K562 (cell line): ENCODE measurements around the gene NXPH4. TPM values are rescaled to one million over a fixed set of nuclear protein-coding genes. Genes with fewer than 3 reads are reported as not detected.
A peak's percentile ranks its signal among the peaks of the same experiment; 100 is the strongest.

Source experiments
- ARID1B ChIP-seq: fragments of 450-650 bp; IDR thresholded peaks from 2 replicates; pipeline ENCODE4 v1.6.1; 2016; ENCODE audit warnings: antibody characterized with exemption, mild to moderate bottlenecking, inconsistent platforms
- DPF2 ChIP-seq: fragments of 450-650 bp; IDR thresholded peaks from 2 replicates; pipeline ENCODE4 v1.6.1; 2016
- HDAC1 ChIP-seq, 2 experiments: fragments of 450-650 bp; IDR thresholded peaks; 2 replicates each; pipeline ENCODE4 v1.6.1; 2016 to 2017; ENCODE audit warnings: inconsistent platforms in 1 of 2, mild to moderate bottlenecking in 1 of 2, moderate library complexity in 1 of 2
- ILK ChIP-seq: fragments of 450-650 bp; IDR thresholded peaks from 2 replicates; pipeline ENCODE4 v1.6.1; 2016; ENCODE audit warnings: missing genetic modification characterization, low read depth, mild to moderate bottlenecking, missing compliant biosample characterization, moderate library complexity, borderline replicate concordance
- MCM3 ChIP-seq: fragments of 450-650 bp; IDR thresholded peaks from 2 replicates; pipeline ENCODE4 v1.6.1; 2016
- MYC ChIP-seq, 2 experiments: fragments of 250-450 bp in 1 of 2; sonication (Bioruptor Pico) in 1 of 2; IDR thresholded peaks; 2 replicates each; pipeline versions ENCODE4 v1.5.1 to v1.6.1; 2012 to 2021; ENCODE audit warnings: low read depth in 2 of 2, borderline replicate concordance in 1 of 2, improper control_type of control experiment in 1 of 2, low read length in 1 of 2, mild to moderate bottlenecking in 1 of 2, moderate library complexity in 1 of 2
- NR2C2 ChIP-seq, 2 experiments: fragments of 200-800 bp in 1 of 2; sonication (Bioruptor generic) in 1 of 2; sonication (generic) in 1 of 2; formaldehyde crosslinking in 1 of 2; IDR thresholded peaks; 2 replicates each; pipeline versions ENCODE4 v1.6.1 to v1.8.0; 2016 to 2022; ENCODE audit warnings: mild to moderate bottlenecking in 1 of 2, missing compliant biosample characterization in 1 of 2, missing genetic modification characterization in 1 of 2, missing genetic modification reagents in 1 of 2
- SIN3B ChIP-seq: fragments of 450-650 bp; IDR thresholded peaks from 2 replicates; pipeline ENCODE4 v1.6.1; 2017; ENCODE audit warnings: low read depth, mild to moderate bottlenecking, moderate library complexity
- SLC30A9 ChIP-seq: fragments of 250-450 bp; sonication (Bioruptor Pico); IDR thresholded peaks from 2 replicates; pipeline ENCODE4 v1.8.0; 2022; ENCODE audit warnings: mild to moderate bottlenecking, moderate library complexity
- SP1 ChIP-seq: sonication (generic); formaldehyde crosslinking; IDR thresholded peaks from 2 replicates; pipeline ENCODE4 v1.8.1; 2022; ENCODE audit warnings: mild to moderate bottlenecking, missing genetic modification reagents
- TBL1XR1 ChIP-seq, 2 experiments: IDR thresholded peaks; 2 replicates each; pipeline ENCODE4 v1.6.1; 2012; ENCODE audit warnings: improper control_type of control experiment in 2 of 2, low read length in 2 of 2, mild to moderate bottlenecking in 1 of 2
- U2AF1 ChIP-seq: fragments of 200-400 bp; formaldehyde crosslinking; optimal IDR thresholded peaks from 2 replicates; pipeline ENCODE3; 2017; ENCODE audit warnings: mild to moderate bottlenecking, low read depth, low read length, moderate library complexity
- ZBTB17 ChIP-seq: fragments of 450-650 bp; formaldehyde crosslinking; IDR thresholded peaks from 2 replicates; pipeline ENCODE4 v1.4.0; 2020; ENCODE audit warnings: mild to moderate bottlenecking
- ZFP1 ChIP-seq: fragments of 450-650 bp; formaldehyde crosslinking; IDR thresholded peaks from 2 replicates; pipeline ENCODE4 v1.4.0; 2020; ENCODE audit warnings: mild to moderate bottlenecking, mixed read lengths
- ZNF165 ChIP-seq: fragments of 250-450 bp; sonication (Bioruptor Pico); IDR thresholded peaks from 2 replicates; pipeline ENCODE4 v1.4.0; 2020; ENCODE audit warnings: borderline replicate concordance
- ZNF217 ChIP-seq: sonication (generic); formaldehyde crosslinking; IDR thresholded peaks from 2 replicates; pipeline ENCODE4 v1.8.0; 2022; ENCODE audit warnings: mild to moderate bottlenecking, missing genetic modification reagents
- ZNF253 ChIP-seq: fragments of 250-450 bp; sonication (Bioruptor Pico); conservative IDR thresholded peaks from 2 replicates; pipeline ENCODE4 v1.6.1; 2021; ENCODE audit warnings: mild to moderate bottlenecking
- polyA plus RNA-seq, 8 experiments: library from polyadenylated mRNA; depleted of rRNA in 4 of 8; stranded (reverse) in 5 of 8; unstranded in 3 of 8; fragments of >200 nt; fragmentation: Nextera tagmentation in 2 of 8; fragmentation: Illumina TruSeq in 1 of 8; extraction: Ambion mirVana in 2 of 8; extraction: Trizol in 1 of 8; gene quantifications; 2 replicates each; pipeline versions ENCODE4 v1.2.1 to v1.2.3, GENCODE V29; 2011 to 2014; ENCODE audit warnings: inconsistent platforms in 1 of 8, missing spikeins in 1 of 8
- total RNA-seq, 7 experiments: library from RNA; depleted of rRNA in 6 of 7; stranded (reverse); fragments of >200 nt in 6 of 7; fragmentation: Illumina TruSeq in 2 of 7; extraction: Trizol in 2 of 7; gene quantifications; 2 replicates each; pipeline versions ENCODE4 v1.2.1 to v1.2.3, GENCODE V29; 2011 to 2021; ENCODE audit warnings: low replicate concordance in 1 of 7
- TF ChIP-seq, protein P1 (sequence below): fragments of 450-650 bp; IDR thresholded peaks from 2 replicates; pipeline ENCODE4 v1.6.1; 2016; ENCODE audit warnings: low read depth, mild to moderate bottlenecking, moderate library complexity
- TF ChIP-seq, protein P2 (sequence below): fragments of 250-450 bp; sonication (Bioruptor Pico); IDR thresholded peaks from 2 replicates; pipeline ENCODE4 v1.4.0; 2020; ENCODE audit warnings: borderline replicate concordance
- TF ChIP-seq, protein P3 (sequence below), 3 experiments: IDR thresholded peaks in 2 of 3; conservative IDR thresholded peaks in 1 of 3; 2 replicates each; pipeline ENCODE4 v1.5.1; 2011 to 2012; ENCODE audit warnings: low read length in 3 of 3, mild to moderate bottlenecking in 3 of 3, control low read depth in 2 of 3, improper control_type of control experiment in 1 of 3, inconsistent platforms in 1 of 3, low read depth in 1 of 3, mixed read lengths in 1 of 3, moderate library complexity in 1 of 3; ENCODE audit not compliant: insufficient read depth in 2 of 3
- TF ChIP-seq, protein P4 (sequence below), 2 experiments: IDR thresholded peaks; 2 replicates each; pipeline ENCODE4 v1.6.1; 2012; ENCODE audit warnings: improper control_type of control experiment in 2 of 2, low read depth in 2 of 2, low read length in 2 of 2, borderline replicate concordance in 1 of 2

Gene NXPH4
- total and polyA plus RNA-seq, 9 of the 15 experiments (the other 6 are each of a cell fraction or from before 2014, with no cell fraction given) = 0.49 to 2.7 (median 1.1) TPM; not detected in 4

DNA sequence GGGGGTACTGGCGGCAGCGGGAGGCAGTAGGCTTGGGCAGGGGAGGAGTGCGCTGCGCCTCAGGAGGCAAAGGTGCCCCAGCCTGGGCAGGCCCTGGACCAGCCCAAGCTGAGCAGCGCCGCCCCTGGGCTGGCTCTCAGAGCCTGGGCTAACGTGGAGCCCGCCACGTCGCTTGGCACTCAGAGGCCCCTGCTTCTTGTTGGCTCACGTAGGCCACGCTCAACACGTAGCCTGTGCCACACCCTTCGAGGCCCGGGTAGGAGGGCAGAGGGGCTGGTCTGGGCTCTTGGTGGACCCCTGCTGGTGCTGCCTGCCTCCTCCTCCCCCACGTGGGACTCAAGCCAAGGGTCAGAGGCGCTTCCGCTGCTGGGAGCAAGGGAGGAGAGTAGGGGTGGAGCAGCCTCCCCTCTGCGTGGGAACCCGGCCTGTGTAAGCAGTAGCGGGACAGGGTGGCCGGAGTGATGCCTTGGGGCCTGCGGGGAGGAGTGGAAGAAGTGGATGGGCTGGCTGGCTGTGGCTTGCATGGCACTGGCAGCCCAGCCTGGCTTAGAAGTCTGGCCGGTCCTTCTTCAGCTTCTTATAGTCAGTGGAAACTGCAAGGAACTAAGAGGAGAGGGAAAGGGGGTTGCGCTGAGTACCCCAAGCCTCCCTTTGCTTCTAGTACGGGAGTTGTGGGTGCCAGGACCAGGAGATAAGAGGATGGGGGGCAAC lies 18.6 kb downstream of the NXPH4 start (continued):
- TF ChIP-seq SIN3B = no peak
- no peak for TF ChIP-seq TBL1XR1 (IDR thresholded peaks at IDR 0.05; ENCODE audit: low read length in 2 of 2)
- TF ChIP-seq SLC30A9 (CRISPR knock-in tag) = no peak
- no peak for TF ChIP-seq U2AF1
- TF ChIP-seq SP1 (CRISPR knock-in tag) = no peak
- no peak for TF ChIP-seq ZFP1 (CRISPR knock-in tag)
- TF ChIP-seq, protein P1, sequence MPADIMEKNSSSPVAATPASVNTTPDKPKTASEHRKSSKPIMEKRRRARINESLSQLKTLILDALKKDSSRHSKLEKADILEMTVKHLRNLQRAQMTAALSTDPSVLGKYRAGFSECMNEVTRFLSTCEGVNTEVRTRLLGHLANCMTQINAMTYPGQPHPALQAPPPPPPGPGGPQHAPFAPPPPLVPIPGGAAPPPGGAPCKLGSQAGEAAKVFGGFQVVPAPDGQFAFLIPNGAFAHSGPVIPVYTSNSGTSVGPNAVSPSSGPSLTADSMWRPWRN = no peak
- no peak for TF ChIP-seq MYC (IDR thresholded peaks at IDR 0.05; ENCODE audit: low read depth, low read length)
- TF ChIP-seq MYC (CRISPR knock-in tag; IDR thresholded peaks at IDR 0.05; ENCODE audit: borderline replicate concordance, low read depth) = peak; percentile 15; the same call in 1 of the 2 replicates
- no peak for TF ChIP-seq HDAC1 (IDR thresholded peaks at IDR 0.05)
- TF ChIP-seq NR2C2 (CRISPR knock-in tag; IDR thresholded peaks at IDR 0.05) = no peak
- peak; percentile 47; the same call in 1 of the 2 replicates for TF ChIP-seq NR2C2 (tag; IDR thresholded peaks at IDR 0.05)
- TF ChIP-seq, protein P2, sequence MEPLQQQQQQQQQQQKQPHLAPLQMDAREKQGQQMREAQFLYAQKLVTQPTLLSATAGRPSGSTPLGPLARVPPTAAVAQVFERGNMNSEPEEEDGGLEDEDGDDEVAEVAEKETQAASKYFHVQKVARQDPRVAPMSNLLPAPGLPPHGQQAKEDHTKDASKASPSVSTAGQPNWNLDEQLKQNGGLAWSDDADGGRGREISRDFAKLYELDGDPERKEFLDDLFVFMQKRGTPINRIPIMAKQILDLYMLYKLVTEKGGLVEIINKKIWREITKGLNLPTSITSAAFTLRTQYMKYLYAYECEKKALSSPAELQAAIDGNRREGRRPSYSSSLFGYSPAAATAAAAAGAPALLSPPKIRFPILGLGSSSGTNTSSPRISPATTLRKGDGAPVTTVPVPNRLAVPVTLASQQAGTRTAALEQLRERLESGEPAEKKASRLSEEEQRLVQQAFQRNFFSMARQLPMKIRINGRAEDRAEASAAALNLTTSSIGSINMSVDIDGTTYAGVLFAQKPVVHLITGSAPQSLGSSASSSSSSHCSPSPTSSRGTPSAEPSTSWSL = no peak
- no peak for TF ChIP-seq ILK (tag)
- TF ChIP-seq ZNF165 (CRISPR knock-in tag) = no peak
- TF ChIP-seq, protein P3, sequence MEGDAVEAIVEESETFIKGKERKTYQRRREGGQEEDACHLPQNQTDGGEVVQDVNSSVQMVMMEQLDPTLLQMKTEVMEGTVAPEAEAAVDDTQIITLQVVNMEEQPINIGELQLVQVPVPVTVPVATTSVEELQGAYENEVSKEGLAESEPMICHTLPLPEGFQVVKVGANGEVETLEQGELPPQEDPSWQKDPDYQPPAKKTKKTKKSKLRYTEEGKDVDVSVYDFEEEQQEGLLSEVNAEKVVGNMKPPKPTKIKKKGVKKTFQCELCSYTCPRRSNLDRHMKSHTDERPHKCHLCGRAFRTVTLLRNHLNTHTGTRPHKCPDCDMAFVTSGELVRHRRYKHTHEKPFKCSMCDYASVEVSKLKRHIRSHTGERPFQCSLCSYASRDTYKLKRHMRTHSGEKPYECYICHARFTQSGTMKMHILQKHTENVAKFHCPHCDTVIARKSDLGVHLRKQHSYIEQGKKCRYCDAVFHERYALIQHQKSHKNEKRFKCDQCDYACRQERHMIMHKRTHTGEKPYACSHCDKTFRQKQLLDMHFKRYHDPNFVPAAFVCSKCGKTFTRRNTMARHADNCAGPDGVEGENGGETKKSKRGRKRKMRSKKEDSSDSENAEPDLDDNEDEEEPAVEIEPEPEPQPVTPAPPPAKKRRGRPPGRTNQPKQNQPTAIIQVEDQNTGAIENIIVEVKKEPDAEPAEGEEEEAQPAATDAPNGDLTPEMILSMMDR (IDR thresholded peaks at IDR 0.05 in 2 of 3, conservative IDR thresholded peaks at IDR 0.05 in 1 of 3; ENCODE audit: insufficient read depth in 2 of 3, low read depth in 1 of 3, low read length in 3 of 3) = peak in 2 of 3 experiments; percentile 18 to 35; a peak in 1 of 6 replicates
- TF ChIP-seq DPF2 = 0 out of 2 replicates have a peak, but pooled peaks have one; percentile 39
- TF ChIP-seq ZNF217 = no peak
- TF ChIP-seq ZBTB17 = 0 out of 2 replicates have a peak, but pooled peaks have one; percentile 26
- no peak for TF ChIP-seq ZNF253 (CRISPR knock-in tag)
- TF ChIP-seq, protein P4, sequence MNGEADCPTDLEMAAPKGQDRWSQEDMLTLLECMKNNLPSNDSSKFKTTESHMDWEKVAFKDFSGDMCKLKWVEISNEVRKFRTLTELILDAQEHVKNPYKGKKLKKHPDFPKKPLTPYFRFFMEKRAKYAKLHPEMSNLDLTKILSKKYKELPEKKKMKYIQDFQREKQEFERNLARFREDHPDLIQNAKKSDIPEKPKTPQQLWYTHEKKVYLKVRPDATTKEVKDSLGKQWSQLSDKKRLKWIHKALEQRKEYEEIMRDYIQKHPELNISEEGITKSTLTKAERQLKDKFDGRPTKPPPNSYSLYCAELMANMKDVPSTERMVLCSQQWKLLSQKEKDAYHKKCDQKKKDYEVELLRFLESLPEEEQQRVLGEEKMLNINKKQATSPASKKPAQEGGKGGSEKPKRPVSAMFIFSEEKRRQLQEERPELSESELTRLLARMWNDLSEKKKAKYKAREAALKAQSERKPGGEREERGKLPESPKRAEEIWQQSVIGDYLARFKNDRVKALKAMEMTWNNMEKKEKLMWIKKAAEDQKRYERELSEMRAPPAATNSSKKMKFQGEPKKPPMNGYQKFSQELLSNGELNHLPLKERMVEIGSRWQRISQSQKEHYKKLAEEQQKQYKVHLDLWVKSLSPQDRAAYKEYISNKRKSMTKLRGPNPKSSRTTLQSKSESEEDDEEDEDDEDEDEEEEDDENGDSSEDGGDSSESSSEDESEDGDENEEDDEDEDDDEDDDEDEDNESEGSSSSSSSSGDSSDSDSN (IDR thresholded peaks at IDR 0.05; ENCODE audit: borderline replicate concordance in 1 of 2, low read depth in 2 of 2, low read length in 2 of 2) = peak in 1 of 2 experiments; percentile 68; a peak in 1 of 4 replicates
- TF ChIP-seq MCM3 = no peak
- TF ChIP-seq ARID1B = 0 out of 2 replicates have a peak, but pooled peaks have one; percentile 19
